Neural crest cell (in vitro differentiated cells): ENCODE data around the gene ANP32E. TPM values are rescaled to one million over a fixed set of nuclear protein-coding genes. Genes with fewer than 3 reads are reported as not detected.

Source experiments
- DNase-seq: peaks from one replicate; pipeline ENCODE4 v3.0.0; 2021; ENCODE audit warnings: low read depth, mixed read lengths, low spot score
- H3K27ac Mint-ChIP-seq: one replicate; pipeline ENCODE4 v1.8.0; 2021; ENCODE audit warnings: mild to moderate bottlenecking, mixed read lengths; ENCODE audit not compliant: unreplicated experiment
- H3K27me3 Mint-ChIP-seq: 2 replicates; pipeline ENCODE4 v1.8.0; 2021; ENCODE audit warnings: low read depth, mild to moderate bottlenecking, mixed read lengths
- H3K36me3 Mint-ChIP-seq: 2 replicates; pipeline ENCODE4 v1.8.0; 2021; ENCODE audit warnings: low read depth, mild to moderate bottlenecking, mixed read lengths
- H3K4me1 Mint-ChIP-seq: 2 replicates; pipeline ENCODE4 v1.8.0; 2021; ENCODE audit warnings: mixed read lengths
- H3K4me3 Mint-ChIP-seq: one replicate; pipeline ENCODE4 v1.8.0; 2021; ENCODE audit warnings: mild to moderate bottlenecking, mixed read lengths
- H3K9me3 Mint-ChIP-seq: 2 replicates; pipeline ENCODE4 v1.8.0; 2021; ENCODE audit warnings: mixed read lengths
- long read RNA-seq: library from polyadenylated mRNA; unstranded; transcript quantifications from one replicate; pipeline ENCODE4 v2.0.0, GENCODE V29; 2020
- total RNA-seq: library from RNA; stranded (reverse); gene quantifications from 2 replicates; pipeline ENCODE4 v1.2.1, GENCODE V29; 2021
- TF ChIP-seq, protein P1 (sequence below): fragments of 200-600 bp; sonication (generic); conservative IDR thresholded peaks from 2 replicates; pipeline ENCODE4 v1.5.0; 2021; ENCODE audit warnings: antibody characterized with exemption, mild to moderate bottlenecking

Gene ANP32E
- total RNA-seq = 110 and 114 TPM in 2 replicates
- long read RNA-seq, transcript ANP32E-208 (7 exons, 3,451 nt) = major isoform, 141 of 189 reads
- long read RNA-seq, partial matches to known transcripts = 23 of 189 reads
- long read RNA-seq, other reads (novel, unspliced or antisense) = 22 of 189 reads

DNA sequence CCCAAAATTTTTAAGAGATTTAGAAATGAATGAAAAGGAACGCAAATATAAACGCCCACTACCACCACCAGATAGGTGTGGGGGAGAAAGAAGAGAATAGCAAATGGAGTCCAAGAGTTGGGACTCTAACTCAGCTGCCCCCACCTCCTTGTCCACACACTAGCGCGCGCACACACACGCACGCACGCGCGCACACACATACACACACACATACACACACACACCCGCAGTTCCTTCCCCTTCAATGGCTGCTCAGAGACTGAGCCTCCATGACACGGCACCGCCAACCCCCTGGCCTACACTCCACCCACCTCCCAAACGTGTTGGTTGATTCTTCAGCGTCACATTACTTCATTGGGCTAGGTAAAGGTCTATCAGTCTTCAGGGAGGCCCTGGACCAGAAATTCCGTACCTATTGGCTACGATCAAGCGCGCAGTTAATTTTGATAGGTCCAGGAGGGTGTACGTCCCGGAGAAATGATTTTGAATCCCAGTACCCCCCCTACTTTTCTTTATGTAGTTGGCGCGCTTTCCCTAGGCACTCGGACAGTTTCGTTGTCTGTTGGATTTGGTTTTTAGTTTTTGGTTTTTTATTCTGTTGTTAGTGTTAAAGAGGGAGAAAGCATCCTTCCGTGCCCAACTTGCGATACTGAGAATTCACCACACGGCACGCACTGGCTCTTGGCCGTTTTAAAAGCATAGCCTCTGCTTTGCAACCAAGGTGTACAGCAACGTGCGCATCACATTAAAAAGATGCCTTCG lies at the start of gene ANP32E:
Gene ANP32E (minus strand): TSS at position 261 of the 762 bp plus-strand sequence. CDS start 326 bp downstream, outside the sequence.
- peak; percentile 89 for DNase-seq
- no peaks in the 10 kb centered on the region for H3K27me3 Mint-ChIP-seq
- peak within 1 kb of the TSS; percentile 87 for H3K27ac Mint-ChIP-seq
- H3K4me1 Mint-ChIP-seq = peaks cover 16% of the 10 kb centered on the region
- no peaks in the 10 kb centered on the region for H3K36me3 Mint-ChIP-seq
- H3K9me3 Mint-ChIP-seq = no peaks in the 10 kb centered on the region
- TF ChIP-seq, protein P1, sequence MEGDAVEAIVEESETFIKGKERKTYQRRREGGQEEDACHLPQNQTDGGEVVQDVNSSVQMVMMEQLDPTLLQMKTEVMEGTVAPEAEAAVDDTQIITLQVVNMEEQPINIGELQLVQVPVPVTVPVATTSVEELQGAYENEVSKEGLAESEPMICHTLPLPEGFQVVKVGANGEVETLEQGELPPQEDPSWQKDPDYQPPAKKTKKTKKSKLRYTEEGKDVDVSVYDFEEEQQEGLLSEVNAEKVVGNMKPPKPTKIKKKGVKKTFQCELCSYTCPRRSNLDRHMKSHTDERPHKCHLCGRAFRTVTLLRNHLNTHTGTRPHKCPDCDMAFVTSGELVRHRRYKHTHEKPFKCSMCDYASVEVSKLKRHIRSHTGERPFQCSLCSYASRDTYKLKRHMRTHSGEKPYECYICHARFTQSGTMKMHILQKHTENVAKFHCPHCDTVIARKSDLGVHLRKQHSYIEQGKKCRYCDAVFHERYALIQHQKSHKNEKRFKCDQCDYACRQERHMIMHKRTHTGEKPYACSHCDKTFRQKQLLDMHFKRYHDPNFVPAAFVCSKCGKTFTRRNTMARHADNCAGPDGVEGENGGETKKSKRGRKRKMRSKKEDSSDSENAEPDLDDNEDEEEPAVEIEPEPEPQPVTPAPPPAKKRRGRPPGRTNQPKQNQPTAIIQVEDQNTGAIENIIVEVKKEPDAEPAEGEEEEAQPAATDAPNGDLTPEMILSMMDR = peak; percentile 46
- H3K4me3 Mint-ChIP-seq = no peak within 1 kb of the TSS

DNA sequence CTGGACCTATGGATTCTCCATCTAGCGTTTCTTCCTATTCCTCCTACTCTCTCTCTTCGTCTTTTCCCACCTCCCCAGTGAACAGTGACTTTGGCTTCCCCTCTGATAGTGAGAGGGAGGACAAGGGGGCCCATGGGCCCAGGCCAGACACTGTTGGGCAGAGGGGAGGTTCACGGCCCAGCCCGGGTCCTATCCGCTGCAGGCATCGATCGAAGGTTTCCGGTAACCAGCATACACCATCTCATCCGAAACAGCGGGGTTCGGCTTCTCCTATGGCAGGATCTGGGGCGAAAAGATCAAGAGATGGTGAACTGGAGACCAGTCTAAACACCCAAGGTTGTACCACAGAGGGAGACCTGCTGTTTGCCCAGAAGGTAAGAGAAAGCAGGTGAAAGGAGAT lies 47.3 kb upstream of the ANP32E start:
- DNase-seq = no peak
- Mint-ChIP-seq H3K4me3 (no peak overlapping the region), H3K27ac (no peak overlapping the region), H3K36me3 (no peaks in the 10 kb centered on the region), H3K27me3 (peaks cover 19% of the 10 kb centered on the region), H3K4me1 (peaks cover 27% of the 10 kb centered on the region), H3K9me3 (peaks cover 3% of the 10 kb centered on the region)
- TF ChIP-seq, protein P1 = no peak

DNA sequence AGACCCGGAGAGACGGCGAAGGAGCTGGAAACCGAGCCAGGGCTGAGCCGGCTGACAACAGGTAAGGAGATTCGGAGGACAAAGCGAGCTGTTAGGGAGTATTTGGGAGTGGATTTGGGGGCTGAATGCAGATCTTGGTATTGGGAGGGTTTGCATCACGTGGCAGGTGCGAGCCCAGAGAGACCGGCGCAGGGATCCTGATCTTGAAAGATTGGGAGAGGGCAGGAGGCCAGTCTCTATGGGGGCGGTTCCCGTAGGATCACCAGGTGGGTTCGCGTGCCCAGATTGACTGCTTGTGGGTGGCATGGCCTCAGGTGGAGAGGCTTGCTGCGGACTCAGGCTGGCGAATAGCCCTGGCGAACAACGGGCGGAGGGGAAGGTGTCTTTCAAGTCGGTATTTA lies 46.6 kb upstream of the ANP32E start:
- Mint-ChIP-seq H3K9me3 (peaks cover 3% of the 10 kb centered on the region), H3K4me3 (peak overlapping the region; percentile 87), H3K4me1 (peaks cover 27% of the 10 kb centered on the region), H3K27me3 (peaks cover 19% of the 10 kb centered on the region), H3K36me3 (no peaks in the 10 kb centered on the region), H3K27ac (no peak overlapping the region)
- no peak for DNase-seq
- TF ChIP-seq, protein P1 = no peak

DNA sequence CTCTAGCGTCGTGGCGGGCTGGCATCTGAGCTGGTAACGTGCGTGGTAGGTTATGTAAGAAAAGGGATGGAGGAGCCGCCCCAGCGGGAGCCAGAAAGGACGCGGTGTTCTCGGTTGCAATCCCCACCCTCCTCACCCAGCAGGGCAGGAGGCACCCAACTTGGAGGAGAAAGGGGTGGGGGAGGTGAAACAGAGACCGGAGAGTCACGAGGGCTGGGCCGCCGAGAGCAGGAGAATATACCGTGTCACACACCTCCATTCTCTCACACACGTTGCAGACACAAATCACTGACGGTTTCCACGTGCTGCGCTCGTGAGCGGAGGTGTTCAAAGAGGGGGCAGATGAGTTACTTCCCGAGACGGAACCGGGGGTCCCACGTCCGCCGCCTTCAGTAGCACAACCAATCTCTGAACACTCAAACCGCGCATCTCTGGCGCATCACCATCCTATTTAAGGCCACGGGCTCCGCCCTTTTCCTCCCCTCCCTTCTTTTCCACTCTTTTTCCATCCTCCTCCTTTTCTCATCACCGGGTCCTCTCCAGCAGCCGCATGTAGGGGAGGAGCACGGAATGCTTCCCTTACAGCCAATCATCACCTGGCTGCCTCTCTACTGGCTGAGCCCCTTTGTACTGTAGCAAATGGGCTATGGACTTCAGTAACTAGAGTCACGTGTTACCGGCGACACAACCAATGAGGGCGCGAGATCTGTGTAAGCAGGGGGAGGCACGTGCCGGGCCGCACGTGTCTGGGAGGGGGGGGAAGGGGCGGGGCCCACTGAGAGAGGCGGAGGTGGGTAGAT lies 46.0 kb upstream of the ANP32E start, which contains the start of gene CIART:
Gene CIART (plus strand): TSS at position 797 of the 800 bp plus-strand sequence. CDS start 714 bp downstream, outside the sequence.
- Mint-ChIP-seq H3K4me3 (peak within 1 kb of the TSS; percentile 87), H3K9me3 (peaks cover 3% of the 10 kb centered on the region), H3K27me3 (peaks cover 19% of the 10 kb centered on the region), H3K27ac (peak within 1 kb of the TSS; percentile 91), H3K4me1 (peaks cover 27% of the 10 kb centered on the region), H3K36me3 (no peaks in the 10 kb centered on the region)
- no peak for DNase-seq
- TF ChIP-seq, protein P1 = no peak

DNA sequence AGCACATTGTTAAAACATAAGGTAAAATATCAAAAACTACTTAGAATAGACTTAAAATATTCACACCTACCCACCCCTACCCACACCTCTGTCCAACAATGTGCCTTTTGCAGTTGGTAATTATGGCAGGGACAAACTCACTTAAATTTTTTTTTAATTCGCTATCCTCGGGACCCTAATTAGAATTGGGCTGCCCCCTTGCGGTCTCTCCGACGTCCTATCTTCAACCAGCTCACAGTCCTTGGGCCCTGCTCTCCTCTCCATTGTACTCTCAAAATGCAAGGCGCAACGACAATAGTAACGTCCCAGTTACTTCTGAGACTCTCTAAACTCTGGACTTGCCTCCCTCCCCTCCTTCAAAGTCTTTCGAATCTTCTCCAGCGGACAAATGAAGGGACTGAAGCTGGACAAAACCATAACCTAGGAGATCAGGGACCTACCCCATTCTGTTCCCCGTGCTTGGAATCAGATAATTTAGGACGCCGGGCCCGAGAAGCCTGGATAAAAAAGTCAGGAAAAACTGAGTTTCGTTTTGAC lies 45.4 kb upstream of the ANP32E start:
- no peaks in the 10 kb centered on the region for H3K36me3 Mint-ChIP-seq
- peak; percentile 55 for DNase-seq

More for the DNA sequence above, 45.4 kb upstream of the ANP32E start:
- H3K27ac Mint-ChIP-seq = peak overlapping the region; percentile 73
- H3K9me3 Mint-ChIP-seq = peaks cover 3% of the 10 kb centered on the region
- TF ChIP-seq, protein P1 = peak; percentile 73
- H3K4me1 Mint-ChIP-seq = peaks cover 27% of the 10 kb centered on the region
- H3K27me3 Mint-ChIP-seq = peaks cover 16% of the 10 kb centered on the region
- peak overlapping the region; percentile 25 for H3K4me3 Mint-ChIP-seq
